ENCODE data around the gene FCHSD2.
"Not testable (repeated sequence)": the region's sequence is repeated elsewhere in the genome, so short reads cannot be mapped to it uniquely, and the experiment has no call there.

FCHSD2 gene

DNA sequence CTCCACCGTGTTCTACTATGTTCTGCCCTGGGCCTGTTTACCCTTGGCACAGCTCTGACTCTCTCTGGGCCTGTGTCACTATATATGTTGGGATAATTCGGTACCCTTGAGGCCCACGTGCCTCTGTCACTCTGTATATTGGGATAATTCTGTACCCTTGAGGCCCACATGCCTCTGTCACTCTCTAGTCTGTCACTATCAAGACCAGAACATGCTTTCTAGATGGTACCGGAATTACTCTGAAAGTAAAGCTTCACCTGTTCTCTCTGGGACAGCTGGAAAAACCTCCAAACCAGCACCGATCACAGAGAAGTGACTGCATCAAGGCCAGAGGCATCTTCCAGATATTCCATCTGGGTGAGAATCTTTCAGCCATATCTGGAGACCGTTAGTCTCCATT, 9.3 kb upstream of the FCHSD2 start:
- DNase-seq (ENCODE audit: low spot score), result no peak

GRCh38 chr11:73149105-73149504, 7.0 kb upstream of the FCHSD2 start:
- peak; percentile 60 for DNase-seq (ENCODE audit: low spot score)

- DNase-seq (ENCODE audit: low spot score), result no peak
Measured at GRCh38 chr11:73147771-73148681, 5.9 kb upstream of the FCHSD2 start.

- DNase-seq (ENCODE audit: low spot score), result no peak
Measured at GRCh38 chr11:73145986-73146575, 4.0 kb upstream of the FCHSD2 start.

DNA sequence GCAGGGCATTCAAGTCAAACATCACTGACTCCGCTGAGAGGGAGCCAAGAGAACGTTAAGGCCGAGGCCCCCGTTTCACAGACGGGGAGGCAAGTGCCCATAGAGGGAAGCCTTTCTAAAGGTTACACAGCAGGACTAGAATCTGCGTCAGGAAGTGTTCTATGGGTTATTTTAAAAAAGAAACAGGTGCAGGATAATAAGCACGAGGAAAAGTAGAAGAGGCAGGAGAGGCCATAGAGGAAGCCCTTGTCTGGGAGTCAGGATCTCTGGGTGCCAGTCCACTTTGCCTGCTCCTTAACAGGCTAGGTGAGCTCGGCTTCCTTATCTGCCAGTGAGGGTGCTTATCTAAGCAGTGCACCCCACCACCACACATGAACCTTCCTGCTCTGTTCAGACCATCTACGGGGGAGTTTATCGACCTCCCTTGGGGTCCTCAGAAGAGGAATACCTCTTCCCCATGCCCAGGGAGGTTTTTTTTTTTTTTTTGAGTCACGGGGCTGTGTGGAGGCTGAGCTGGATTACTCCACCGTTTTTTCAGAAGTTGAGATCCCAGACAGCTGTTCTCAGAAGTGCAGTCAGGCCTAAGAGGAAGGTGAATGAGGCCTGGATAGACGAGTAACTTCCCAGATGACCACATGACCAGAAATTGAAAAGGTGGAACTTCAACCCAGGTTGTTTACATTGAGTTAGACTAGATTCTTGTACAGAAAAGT, 1.2 kb upstream of the FCHSD2 start:
- peak; percentile 32 for DNase-seq (ENCODE audit: low spot score)

GRCh38 chr11:73141309-73142127, 600 bp downstream of the FCHSD2 start:
- peak; percentile 76 for DNase-seq (ENCODE audit: low spot score)

- DNase-seq (ENCODE audit: low spot score), result peak; percentile 41
Measured at GRCh38 chr11:73141031-73141308, 1.1 kb downstream of the FCHSD2 start.

DNA sequence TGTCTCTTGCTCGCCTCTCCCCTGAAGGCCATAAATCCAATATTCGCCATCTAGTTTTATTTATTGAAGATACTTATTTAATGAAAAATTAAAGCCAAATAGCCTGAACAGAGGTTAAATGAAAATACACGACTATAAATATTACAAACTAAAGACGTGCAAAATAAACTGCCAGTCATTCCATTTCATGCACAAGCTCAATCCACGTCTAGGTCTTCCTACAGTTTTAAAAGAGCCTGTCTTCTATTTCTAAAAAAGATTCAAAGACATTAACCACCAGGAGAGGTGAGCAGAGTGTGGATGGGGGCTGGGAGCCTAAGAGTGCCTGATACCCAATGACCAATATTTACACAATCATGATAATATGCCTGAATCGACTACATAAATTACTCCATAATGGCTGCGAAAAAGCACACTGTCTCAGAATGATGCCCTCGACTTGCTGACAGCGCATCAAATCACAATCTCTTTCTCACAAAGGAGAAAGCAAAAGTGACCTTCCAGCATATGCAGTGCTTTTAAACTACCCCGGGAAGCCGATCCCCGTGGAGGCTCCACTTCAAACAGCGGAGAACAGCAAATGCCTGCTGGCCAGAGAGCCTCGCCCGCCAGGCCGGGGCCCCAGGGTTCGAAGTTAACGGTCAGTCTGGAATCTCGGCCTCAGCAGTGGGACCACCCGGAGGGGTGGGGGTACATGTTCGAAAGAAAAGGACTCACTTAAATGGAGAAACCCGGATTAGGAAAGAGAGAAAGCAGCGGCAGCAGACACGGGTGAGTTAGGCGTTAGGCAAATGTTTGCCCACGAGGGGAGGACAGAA, 1.7 kb downstream of the FCHSD2 start:
- DNase-seq (ENCODE audit: low spot score), result peak; percentile 68

DNA sequence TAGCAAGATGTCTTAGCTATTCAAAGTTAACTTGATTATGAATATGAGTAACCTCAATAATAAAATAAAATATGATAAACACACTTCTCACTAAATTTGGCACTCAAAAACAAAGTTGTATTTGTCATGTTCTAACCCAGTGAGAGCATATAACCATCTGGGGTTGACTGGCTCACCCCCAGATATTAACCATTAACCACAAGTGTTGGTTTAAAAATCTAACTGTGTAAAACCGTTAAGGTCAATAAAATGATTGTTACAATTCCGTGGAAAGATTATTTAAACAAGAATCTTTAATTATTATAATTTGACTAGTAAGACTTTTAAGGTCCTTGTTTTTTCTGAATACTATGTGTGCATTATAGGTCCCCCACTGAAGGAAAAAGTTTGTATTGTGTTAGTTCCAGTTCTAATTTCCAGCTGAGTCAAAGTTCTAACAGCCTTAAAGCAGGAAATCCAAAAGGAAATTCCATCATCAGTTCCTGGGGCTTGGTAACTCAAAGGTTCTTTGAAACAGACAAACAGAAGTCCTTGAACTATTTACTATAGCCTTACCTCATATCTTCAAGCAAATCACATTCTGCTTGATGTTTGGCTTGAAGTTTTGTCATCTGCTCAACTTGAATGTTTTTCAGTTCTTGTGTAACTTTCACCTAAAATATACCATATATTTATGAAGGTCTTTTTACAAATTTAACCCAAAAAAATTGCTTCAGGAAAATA, 2.5 kb downstream of the FCHSD2 start:
- peak; percentile 37 for DNase-seq (ENCODE audit: low spot score)

GRCh38 chr11:73137944-73138274, 4.2 kb downstream of the FCHSD2 start:
- no peak for DNase-seq (ENCODE audit: low spot score)

DNA sequence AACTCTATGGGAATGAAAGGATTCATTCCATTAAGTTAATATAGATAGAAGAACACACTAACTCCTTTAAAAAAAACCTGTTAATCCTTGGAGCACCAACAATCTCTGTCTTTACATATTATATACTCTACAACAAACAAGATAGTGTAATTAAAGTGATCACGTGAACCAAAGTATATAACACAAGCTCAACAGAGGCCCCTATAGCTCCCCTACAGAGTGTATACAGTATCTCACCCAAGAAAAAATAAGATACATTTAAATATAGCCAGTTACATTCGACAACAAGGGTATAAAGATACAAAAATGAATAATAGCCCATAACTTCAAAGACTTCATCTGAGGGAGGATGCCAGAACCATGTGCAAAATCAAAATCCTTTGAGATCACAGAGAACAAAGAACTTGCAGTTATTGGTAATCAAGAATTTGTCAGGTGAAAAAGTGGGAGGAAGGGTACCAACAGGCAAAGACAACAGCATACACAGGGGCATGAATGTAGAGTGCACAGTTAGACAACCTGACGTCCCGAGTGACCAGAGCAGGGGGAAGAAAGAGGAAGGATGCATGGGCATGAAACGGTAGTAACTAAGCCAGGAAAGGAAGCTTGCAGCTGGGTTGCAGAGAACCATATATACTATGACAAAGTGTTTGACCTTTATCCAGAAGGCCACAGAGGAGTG, 4.7 kb downstream of the FCHSD2 start:
- no peak for DNase-seq (ENCODE audit: low spot score)

DNA sequence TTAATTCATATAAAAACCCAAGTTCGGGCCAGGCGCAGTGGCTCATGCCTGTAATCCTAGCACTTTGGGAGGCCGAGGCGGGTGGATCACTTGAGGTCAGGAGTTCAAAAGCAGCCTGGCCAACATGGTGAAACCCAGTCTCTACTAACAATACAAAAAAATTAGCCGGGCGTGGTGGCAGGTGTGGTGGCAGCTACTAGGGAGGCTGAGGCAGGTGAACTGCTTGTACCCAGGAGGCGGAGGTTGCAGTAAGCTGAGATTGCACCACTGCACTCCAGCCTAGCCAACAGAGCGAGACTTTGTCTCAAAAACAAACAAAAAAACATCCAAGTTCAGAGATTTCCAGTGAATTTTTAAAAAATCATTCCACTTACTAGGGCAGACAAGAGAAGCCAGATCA, 5.4 kb downstream of the FCHSD2 start:
- not testable (repeated sequence) for DNase-seq (ENCODE audit: low spot score)

DNA sequence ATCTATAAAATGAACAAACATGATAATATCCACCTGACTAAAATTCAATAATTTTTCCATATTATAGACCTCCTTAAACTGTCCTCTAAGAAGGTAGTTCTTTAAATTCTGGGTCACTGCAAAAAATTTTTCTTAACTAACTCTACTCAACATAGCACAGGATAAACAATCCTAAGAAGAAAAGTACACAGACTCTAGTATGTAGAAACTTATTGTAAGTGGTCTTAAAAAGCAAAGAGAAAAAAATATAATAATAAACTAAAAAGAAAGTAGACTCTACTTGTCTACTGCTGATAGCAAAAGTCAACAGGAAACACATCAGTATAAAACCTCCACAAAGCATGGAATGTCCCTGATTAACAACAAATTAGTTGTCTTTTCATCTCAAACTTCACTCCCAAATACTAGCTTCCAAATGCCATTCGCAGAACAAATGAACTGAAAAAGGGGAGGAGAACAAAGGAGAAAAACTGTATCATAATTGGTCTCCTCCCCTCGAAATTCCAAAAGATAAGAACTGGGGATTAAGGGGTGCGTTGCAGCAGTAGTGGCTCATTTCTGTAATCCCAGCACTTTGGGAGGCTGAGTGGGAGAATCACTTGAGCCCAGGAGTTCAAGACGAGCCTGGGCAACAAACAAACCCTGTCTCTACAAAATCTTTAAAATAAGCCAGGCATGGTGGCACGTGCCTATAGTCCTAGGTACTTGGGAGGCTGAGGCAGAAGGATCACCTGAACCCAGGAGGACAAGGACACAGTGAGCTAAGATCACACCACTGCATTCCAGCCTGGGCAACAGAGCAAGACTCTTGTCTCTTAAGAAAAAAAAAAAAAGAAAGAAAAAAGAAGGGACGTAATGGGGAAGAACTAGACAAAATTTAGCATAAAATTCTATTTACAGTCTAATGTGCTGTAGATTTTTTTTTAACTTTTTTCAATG, 6.5 kb downstream of the FCHSD2 start:
- no peak for DNase-seq (ENCODE audit: low spot score)

- not testable (repeated sequence) for DNase-seq (ENCODE audit: low spot score)
Measured at GRCh38 chr11:73132349-73132748, 9.8 kb downstream of the FCHSD2 start.

GRCh38 chr11:73130181-73130580, 11.9 kb downstream of the FCHSD2 start:
- DNase-seq (ENCODE audit: low spot score), result no peak

DNA sequence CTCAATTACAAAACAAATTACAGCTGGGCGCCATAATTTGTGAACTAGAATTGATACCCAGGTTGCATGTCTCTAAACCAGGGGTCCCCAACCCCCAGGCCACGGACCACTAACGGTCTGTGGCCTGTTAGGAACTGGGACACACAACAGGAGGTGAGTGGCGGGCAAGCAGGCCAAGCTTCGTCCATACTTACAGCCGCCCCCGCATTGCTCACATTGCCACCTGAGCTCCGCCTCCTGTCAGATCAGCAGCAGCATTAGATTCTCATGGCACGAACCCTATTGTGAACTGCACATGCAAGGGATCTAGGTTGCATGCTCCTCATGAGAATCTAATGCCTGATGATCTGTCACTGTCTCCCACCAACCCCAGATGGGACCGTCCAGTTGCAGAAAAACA, 12.9 kb downstream of the FCHSD2 start:
- no peak for DNase-seq (ENCODE audit: low spot score)

GRCh38 chr11:73126804-73127480, 15.2 kb downstream of the FCHSD2 start:
- no peak for DNase-seq (ENCODE audit: low spot score)

DNA sequence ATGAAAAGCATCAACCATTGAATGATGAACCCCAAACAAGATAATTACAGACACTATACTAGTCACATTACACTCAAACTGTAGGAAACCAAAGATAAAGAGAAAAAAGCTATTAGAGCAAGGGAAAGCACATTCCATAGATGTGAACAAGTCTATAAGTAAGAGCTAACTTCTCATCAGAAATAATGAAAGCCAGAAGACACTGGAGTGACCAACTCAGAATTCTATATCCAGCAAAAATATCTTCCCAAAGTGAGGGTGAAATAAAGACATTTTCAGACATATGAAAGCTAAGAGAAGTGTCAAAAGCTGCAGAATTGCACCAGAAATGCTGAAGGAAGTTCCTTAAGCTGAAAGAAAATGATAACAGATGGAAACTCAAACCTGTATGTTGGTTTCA, 17.3 kb downstream of the FCHSD2 start:
- no peak for DNase-seq (ENCODE audit: low spot score)

DNA sequence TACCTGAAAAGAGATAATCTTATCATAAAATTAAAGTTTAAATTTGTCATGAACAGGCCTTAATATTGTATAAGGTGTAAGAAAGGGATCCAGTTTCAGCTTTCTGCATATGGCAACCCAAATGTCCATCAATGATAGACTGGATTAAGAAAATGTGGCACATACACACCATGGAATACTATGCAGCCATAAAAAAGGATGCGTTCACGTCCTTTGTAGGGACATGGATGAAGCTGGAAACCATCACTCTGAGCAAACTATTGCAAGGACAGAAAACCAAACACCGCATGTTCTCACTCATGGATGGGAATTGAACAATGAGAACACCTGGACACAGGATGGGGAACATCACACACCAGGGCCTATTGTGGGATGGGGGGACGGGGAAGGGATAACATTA, 18.2 kb downstream of the FCHSD2 start:
- not testable (repeated sequence) for DNase-seq (ENCODE audit: low spot score)

Data from hepatic stellate cell (primary cell).